ENCODE measurements around the gene GALNT18. TPM values are rescaled to one million over a fixed set of nuclear protein-coding genes. Genes with fewer than 3 reads are reported as not detected.

Gene GALNT18
- total and polyA plus RNA-seq, 2 donors, result 7.9 to 16.1 TPM

DNA sequence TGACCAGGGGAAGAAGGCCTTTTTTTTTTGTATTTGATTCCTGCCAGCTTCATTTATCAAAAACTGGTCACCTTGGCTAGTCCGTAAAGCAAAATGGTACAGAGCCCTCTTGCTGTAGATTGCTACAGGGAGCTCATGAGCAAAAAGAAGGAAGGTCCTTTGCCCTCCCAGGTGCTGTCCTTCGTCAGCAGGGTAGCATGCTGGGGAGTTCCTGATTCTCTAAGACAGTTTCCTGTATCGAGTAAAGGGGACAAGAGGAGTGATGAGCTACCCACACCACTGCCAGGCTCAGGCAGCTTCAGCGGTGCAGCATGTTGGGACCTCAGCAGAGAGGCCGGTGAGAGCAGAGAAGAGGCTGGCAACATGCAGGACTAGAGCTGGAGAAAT lies 200.9 kb downstream of the GALNT18 start:
- Histone ChIP-seq H3K4me3 (ENCODE audit: low read length in 2 of 2) (no peak overlapping the region), H3K36me3 (ENCODE audit: control insufficient read depth in 2 of 2, insufficient read depth in 2 of 2, low read length in 1 of 2) (no peaks in the 10 kb centered on the region)
- 46% methylated on average over 5 of the region's 5 CpGs for WGBS

DNA sequence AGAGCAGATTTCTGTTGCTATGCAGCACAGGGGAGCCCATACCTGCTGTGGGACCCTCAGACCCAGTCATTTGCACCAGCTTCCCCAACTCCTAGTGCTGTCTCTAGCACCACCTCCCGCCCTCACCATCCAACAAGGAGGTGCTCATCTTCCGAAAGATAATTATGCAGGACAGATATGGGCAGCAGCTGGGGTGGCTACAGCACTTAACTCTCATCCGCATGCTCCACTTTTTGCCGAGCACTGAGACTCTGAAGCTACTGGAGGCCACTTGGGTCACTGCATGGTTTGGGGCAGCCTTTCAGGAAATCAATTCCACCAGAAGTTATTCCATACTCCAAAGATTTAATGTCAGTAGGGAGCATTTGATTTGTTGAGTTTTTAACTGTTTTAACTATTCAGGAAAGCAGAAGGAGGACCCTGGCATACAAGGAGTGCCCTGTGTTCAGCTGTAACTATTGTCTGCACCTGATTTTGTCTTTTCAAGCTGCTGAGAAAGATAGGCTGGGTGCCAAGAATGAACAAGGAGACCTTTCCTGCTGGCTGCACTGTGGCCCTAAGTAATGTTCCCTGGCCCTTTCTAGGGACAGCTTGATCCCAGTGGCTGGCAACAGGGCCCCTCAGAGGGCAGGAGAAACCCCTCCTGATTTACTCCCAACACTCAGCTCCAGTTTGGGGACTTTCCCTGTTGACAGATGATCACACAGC lies 201.5 kb downstream of the GALNT18 start:
- no peak for DNase-seq (ENCODE audit: low read depth in 6 of 9, low spot score in 9 of 9)
- H3K9me3 ChIP-seq (ENCODE audit: control insufficient read depth in 2 of 2, insufficient read depth in 1 of 2, low read length in 1 of 2), result no peaks in the 10 kb centered on the region
- no peak overlapping the region for H3K27ac ChIP-seq (ENCODE audit: low read depth in 1 of 2, low read length in 1 of 2)
- H3K36me3 ChIP-seq (ENCODE audit: control insufficient read depth in 2 of 2, insufficient read depth in 2 of 2, low read length in 1 of 2), result no peaks in the 10 kb centered on the region
- H3K4me1 ChIP-seq (ENCODE audit: control insufficient read depth in 2 of 2, insufficient read depth in 2 of 2, low read length in 2 of 2), result peaks cover 0 to 2% of the 10 kb centered on the region in 2 donors
- peaks cover 0 to 11% of the 10 kb centered on the region in 2 donors for H3K27me3 ChIP-seq (ENCODE audit: control insufficient read depth in 2 of 2, insufficient read depth in 1 of 2, low read length in 1 of 2)
- 96% methylated on average over 4 of the region's 4 CpGs for WGBS
- H3K4me3 ChIP-seq (ENCODE audit: low read length in 2 of 2), result no peak overlapping the region

More for the DNA sequence above, 200.9 kb downstream of the GALNT18 start:
- DNase-seq (ENCODE audit: low read depth in 6 of 9, low spot score in 9 of 9), result no peak
- H3K4me1 ChIP-seq (ENCODE audit: control insufficient read depth in 2 of 2, insufficient read depth in 2 of 2, low read length in 2 of 2), result peaks cover 0 to 2% of the 10 kb centered on the region in 2 donors
- H3K9me3 ChIP-seq (ENCODE audit: control insufficient read depth in 2 of 2, insufficient read depth in 1 of 2, low read length in 1 of 2), result no peaks in the 10 kb centered on the region
- no peak overlapping the region for H3K27ac ChIP-seq (ENCODE audit: low read depth in 1 of 2, low read length in 1 of 2)
- H3K27me3 ChIP-seq (ENCODE audit: control insufficient read depth in 2 of 2, insufficient read depth in 1 of 2, low read length in 1 of 2), result peaks cover 0 to 9% of the 10 kb centered on the region in 2 donors

DNA sequence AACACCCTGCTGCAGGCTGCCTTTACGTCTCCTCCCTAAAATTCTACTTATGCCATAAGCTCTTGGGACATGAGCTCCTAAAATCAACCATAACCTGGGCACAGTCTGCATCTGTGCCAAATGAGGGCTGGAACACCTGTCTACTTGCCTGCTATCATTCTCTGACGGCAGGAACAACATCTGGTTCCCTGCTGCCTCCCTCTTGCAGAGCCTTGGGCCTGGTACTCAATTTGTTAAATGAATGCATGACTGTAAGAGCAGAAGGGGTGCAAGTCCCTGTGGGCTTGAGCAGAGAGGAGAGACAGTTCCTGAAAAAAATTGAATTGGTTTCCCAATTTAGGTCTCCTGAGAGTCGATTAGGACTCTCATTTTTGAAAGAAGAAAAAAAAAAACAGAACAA lies 202.1 kb downstream of the GALNT18 start:
- Histone ChIP-seq H3K27me3 (ENCODE audit: control insufficient read depth in 2 of 2, insufficient read depth in 1 of 2, low read length in 1 of 2) (peaks cover 0 to 11% of the 10 kb centered on the region in 2 donors), H3K9me3 (ENCODE audit: control insufficient read depth in 2 of 2, insufficient read depth in 1 of 2, low read length in 1 of 2) (no peaks in the 10 kb centered on the region), H3K4me1 (ENCODE audit: control insufficient read depth in 2 of 2, insufficient read depth in 2 of 2, low read length in 2 of 2) (peaks cover 0 to 2% of the 10 kb centered on the region in 2 donors), H3K4me3 (ENCODE audit: low read length in 2 of 2) (no peak overlapping the region), H3K36me3 (ENCODE audit: control insufficient read depth in 2 of 2, insufficient read depth in 2 of 2, low read length in 1 of 2) (no peaks in the 10 kb centered on the region), H3K27ac (ENCODE audit: low read depth in 1 of 2, low read length in 1 of 2) (no peak overlapping the region)
- no peak for DNase-seq (ENCODE audit: low read depth in 6 of 9, low spot score in 9 of 9)
- WGBS, result 84% methylated on average over 3 of the region's 3 CpGs

DNA sequence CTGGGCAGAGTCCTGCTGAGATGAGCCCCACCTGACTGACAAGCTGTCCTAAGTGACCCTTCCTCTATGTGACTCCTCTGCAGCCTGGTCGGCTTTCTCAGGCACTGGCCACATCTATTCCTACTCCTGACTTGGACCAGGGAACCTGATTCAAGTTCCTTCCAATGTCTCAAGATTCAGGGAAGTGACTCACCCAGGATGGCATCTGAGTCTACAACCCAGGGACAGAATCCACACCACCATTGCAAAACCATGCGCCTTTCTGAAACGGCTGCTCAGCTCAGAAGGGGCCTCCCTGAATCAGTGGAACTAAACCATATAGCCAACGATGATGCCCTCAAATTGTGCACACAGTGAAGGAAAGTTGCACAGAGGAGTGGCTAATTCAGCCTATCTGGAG lies 204.9 kb downstream of the GALNT18 start:
- Histone ChIP-seq H3K4me1 (ENCODE audit: control insufficient read depth in 2 of 2, insufficient read depth in 2 of 2, low read length in 2 of 2) (peaks cover 0 to 2% of the 10 kb centered on the region in 2 donors), H3K36me3 (ENCODE audit: control insufficient read depth in 2 of 2, insufficient read depth in 2 of 2, low read length in 1 of 2) (no peaks in the 10 kb centered on the region), H3K9me3 (ENCODE audit: control insufficient read depth in 2 of 2, insufficient read depth in 1 of 2, low read length in 1 of 2) (no peaks in the 10 kb centered on the region), H3K4me3 (ENCODE audit: low read length in 2 of 2) (no peak overlapping the region), H3K27me3 (ENCODE audit: control insufficient read depth in 2 of 2, insufficient read depth in 1 of 2, low read length in 1 of 2) (peaks cover 0 to 13% of the 10 kb centered on the region in 2 donors), H3K27ac (ENCODE audit: low read depth in 1 of 2, low read length in 1 of 2) (no peak overlapping the region)
- DNase-seq (ENCODE audit: low read depth in 6 of 9, low spot score in 9 of 9), result no peak
- WGBS, result 35% methylated on average over 4 of the region's 4 CpGs

DNA sequence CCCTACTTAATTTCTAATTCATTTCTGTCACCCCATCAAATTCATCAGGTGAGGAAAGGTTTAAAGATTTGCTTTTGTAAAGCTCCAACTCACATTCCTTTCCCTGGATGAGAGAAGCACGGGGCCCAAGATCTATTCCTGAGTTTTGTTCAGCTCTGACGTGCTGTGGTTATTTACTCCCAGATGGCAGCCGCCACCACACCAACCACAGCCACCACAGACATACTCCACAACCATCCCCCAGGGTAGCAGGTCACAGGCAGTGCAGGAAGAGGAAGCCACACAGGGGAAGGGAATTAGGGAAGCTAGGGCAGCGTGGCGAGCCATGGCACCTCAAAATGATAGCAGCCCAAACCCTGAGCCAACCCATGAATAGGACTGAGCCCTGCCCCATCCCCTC lies 205.3 kb downstream of the GALNT18 start:
- Histone ChIP-seq H3K27ac (ENCODE audit: low read depth in 1 of 2, low read length in 1 of 2) (no peak overlapping the region), H3K4me3 (ENCODE audit: low read length in 2 of 2) (no peak overlapping the region), H3K9me3 (ENCODE audit: control insufficient read depth in 2 of 2, insufficient read depth in 1 of 2, low read length in 1 of 2) (no peaks in the 10 kb centered on the region), H3K27me3 (ENCODE audit: control insufficient read depth in 2 of 2, insufficient read depth in 1 of 2, low read length in 1 of 2) (peaks cover 0 to 13% of the 10 kb centered on the region in 2 donors), H3K36me3 (ENCODE audit: control insufficient read depth in 2 of 2, insufficient read depth in 2 of 2, low read length in 1 of 2) (no peaks in the 10 kb centered on the region), H3K4me1 (ENCODE audit: control insufficient read depth in 2 of 2, insufficient read depth in 2 of 2, low read length in 2 of 2) (peaks cover 0 to 2% of the 10 kb centered on the region in 2 donors)
- WGBS, result under 1% methylated on average over 5 of the region's 5 CpGs
- DNase-seq (ENCODE audit: low read depth in 6 of 9, low spot score in 9 of 9), result peak in 1 of 9 donors; percentile 9

DNA sequence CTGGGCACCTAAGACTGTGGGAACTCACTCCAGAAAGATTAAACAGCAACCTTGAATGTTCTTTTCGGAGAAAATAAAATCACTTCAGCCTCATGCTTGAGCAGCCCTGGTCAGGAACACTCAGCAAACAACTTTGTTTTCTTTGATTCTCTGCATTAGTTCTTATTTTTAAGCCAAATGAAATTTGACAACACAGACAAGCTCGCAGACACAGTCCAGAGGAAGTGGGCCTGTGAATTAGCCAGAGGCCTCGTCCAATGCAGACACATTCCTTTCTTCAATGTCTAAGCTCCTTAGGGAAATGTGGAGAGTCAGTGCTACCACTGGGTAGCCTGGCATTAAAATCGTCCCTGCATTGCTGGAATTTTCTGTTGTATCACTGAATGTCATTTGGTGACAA lies 205.9 kb downstream of the GALNT18 start:
- Histone ChIP-seq H3K27ac (ENCODE audit: low read depth in 1 of 2, low read length in 1 of 2) (no peak overlapping the region), H3K4me3 (ENCODE audit: low read length in 2 of 2) (no peak overlapping the region), H3K9me3 (ENCODE audit: control insufficient read depth in 2 of 2, insufficient read depth in 1 of 2, low read length in 1 of 2) (no peaks in the 10 kb centered on the region), H3K27me3 (ENCODE audit: control insufficient read depth in 2 of 2, insufficient read depth in 1 of 2, low read length in 1 of 2) (peaks cover 0 to 13% of the 10 kb centered on the region in 2 donors), H3K4me1 (ENCODE audit: control insufficient read depth in 2 of 2, insufficient read depth in 2 of 2, low read length in 2 of 2) (peaks cover 0 to 2% of the 10 kb centered on the region in 2 donors), H3K36me3 (ENCODE audit: control insufficient read depth in 2 of 2, insufficient read depth in 2 of 2, low read length in 1 of 2) (no peaks in the 10 kb centered on the region)
- no peak for DNase-seq (ENCODE audit: low read depth in 6 of 9, low spot score in 9 of 9)
- 28% methylated on average over 4 of the region's 4 CpGs for WGBS

DNA sequence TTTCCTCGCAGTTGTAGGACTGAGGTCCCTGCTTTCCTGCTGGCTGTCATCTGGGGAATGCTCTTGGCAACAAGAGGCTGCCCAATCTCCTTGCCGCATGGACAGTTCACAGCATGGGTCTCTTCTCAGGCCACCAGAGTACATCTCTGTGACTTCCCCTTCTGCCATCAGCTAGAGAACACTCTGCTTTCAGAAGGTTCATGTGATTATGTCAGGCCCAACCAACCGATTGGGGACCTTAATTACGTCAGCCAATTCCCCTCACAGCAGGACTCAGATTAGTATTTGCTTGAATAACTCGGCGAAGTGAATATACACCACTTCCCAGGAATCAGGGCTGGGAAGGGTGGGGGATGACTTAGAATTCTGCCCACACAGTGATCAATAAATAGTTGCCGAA lies 206.8 kb downstream of the GALNT18 start:
- no peak for DNase-seq (ENCODE audit: low read depth in 6 of 9, low spot score in 9 of 9)
- 96% methylated on average over 7 of the region's 7 CpGs for WGBS
- no peak overlapping the region for H3K27ac ChIP-seq (ENCODE audit: low read depth in 1 of 2, low read length in 1 of 2)
- peaks cover 0 to 13% of the 10 kb centered on the region in 2 donors for H3K27me3 ChIP-seq (ENCODE audit: control insufficient read depth in 2 of 2, insufficient read depth in 1 of 2, low read length in 1 of 2)
- no peaks in the 10 kb centered on the region for H3K9me3 ChIP-seq (ENCODE audit: control insufficient read depth in 2 of 2, insufficient read depth in 1 of 2, low read length in 1 of 2)
- H3K36me3 ChIP-seq (ENCODE audit: control insufficient read depth in 2 of 2, insufficient read depth in 2 of 2, low read length in 1 of 2), result no peaks in the 10 kb centered on the region
- no peaks in the 10 kb centered on the region for H3K4me1 ChIP-seq (ENCODE audit: control insufficient read depth in 2 of 2, insufficient read depth in 2 of 2, low read length in 2 of 2)
- H3K4me3 ChIP-seq (ENCODE audit: low read length in 2 of 2), result no peak overlapping the region

DNA sequence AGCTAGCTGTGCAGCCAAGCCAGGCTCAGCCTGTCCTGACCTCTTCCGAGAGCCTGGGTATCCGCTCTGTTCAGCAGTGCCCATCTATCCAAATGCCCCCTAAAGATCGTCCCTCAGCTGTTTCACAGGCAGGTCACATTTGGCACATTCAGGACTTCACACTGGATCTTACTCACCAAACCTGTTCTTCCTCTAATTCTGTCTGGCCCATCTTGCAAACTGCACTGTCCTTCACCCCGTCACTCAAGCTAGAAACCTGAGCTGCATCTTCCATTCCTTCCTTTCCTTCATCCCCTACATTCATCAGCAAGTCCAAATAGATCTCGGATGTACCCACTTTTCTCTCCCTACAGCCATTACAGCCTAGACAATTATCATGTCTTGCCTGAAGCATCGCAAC lies 208.0 kb downstream of the GALNT18 start:
- Histone ChIP-seq H3K4me3 (ENCODE audit: low read length in 2 of 2) (no peak overlapping the region), H3K27ac (ENCODE audit: low read depth in 1 of 2, low read length in 1 of 2) (no peak overlapping the region), H3K27me3 (ENCODE audit: control insufficient read depth in 2 of 2, insufficient read depth in 1 of 2, low read length in 1 of 2) (peaks cover 0 to 13% of the 10 kb centered on the region in 2 donors), H3K36me3 (ENCODE audit: control insufficient read depth in 2 of 2, insufficient read depth in 2 of 2, low read length in 1 of 2) (no peaks in the 10 kb centered on the region), H3K4me1 (ENCODE audit: control insufficient read depth in 2 of 2, insufficient read depth in 2 of 2, low read length in 2 of 2) (no peaks in the 10 kb centered on the region), H3K9me3 (ENCODE audit: control insufficient read depth in 2 of 2, insufficient read depth in 1 of 2, low read length in 1 of 2) (no peaks in the 10 kb centered on the region)
- peak in 1 of 9 donors; percentile 5 for DNase-seq (ENCODE audit: low read depth in 6 of 9, low spot score in 9 of 9)
- WGBS, result 95% methylated on average over 6 of the region's 6 CpGs

DNA sequence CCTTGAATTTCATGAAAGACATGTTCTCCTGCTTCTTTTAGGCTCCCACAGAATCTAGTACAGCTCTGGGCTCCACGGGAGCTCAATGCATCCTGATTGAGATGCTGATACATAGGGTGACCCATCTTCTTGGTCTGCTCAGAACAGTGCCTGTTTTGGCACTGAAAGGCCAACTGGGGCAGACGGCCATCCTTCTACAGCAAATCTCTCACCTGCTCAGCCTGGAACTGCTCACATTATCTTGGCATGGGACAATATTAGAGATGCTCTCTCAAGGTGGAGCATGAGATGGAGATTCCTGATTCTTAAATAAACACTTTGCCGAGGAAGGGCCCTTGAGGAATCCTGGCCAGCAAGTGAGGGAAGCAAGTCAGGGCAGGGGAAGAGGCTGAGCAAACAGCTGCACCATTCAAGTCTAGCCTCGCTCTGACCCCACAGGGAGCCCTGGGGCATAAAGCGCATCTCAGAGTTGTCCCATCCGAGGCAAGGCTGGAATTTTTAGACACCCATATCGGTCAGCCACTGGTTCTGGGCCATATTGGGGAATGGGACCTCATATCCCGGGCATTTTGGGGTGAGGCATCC lies 210.3 kb downstream of the GALNT18 start:
- no peak overlapping the region for H3K4me3 ChIP-seq (ENCODE audit: low read length in 2 of 2)
- no peaks in the 10 kb centered on the region for H3K36me3 ChIP-seq (ENCODE audit: control insufficient read depth in 2 of 2, insufficient read depth in 2 of 2, low read length in 1 of 2)
- no peak overlapping the region for H3K27ac ChIP-seq (ENCODE audit: low read depth in 1 of 2, low read length in 1 of 2)
- H3K27me3 ChIP-seq (ENCODE audit: control insufficient read depth in 2 of 2, insufficient read depth in 1 of 2, low read length in 1 of 2), result peaks cover 0 to 7% of the 10 kb centered on the region in 2 donors
- no peak for DNase-seq (ENCODE audit: low read depth in 6 of 9, low spot score in 9 of 9)
- H3K9me3 ChIP-seq (ENCODE audit: control insufficient read depth in 2 of 2, insufficient read depth in 1 of 2, low read length in 1 of 2), result no peaks in the 10 kb centered on the region
- H3K4me1 ChIP-seq (ENCODE audit: control insufficient read depth in 2 of 2, insufficient read depth in 2 of 2, low read length in 2 of 2), result no peaks in the 10 kb centered on the region
- 89% methylated on average over 8 of the region's 8 CpGs for WGBS
